ENCODE measurements around the gene IP6K3.

DNA sequence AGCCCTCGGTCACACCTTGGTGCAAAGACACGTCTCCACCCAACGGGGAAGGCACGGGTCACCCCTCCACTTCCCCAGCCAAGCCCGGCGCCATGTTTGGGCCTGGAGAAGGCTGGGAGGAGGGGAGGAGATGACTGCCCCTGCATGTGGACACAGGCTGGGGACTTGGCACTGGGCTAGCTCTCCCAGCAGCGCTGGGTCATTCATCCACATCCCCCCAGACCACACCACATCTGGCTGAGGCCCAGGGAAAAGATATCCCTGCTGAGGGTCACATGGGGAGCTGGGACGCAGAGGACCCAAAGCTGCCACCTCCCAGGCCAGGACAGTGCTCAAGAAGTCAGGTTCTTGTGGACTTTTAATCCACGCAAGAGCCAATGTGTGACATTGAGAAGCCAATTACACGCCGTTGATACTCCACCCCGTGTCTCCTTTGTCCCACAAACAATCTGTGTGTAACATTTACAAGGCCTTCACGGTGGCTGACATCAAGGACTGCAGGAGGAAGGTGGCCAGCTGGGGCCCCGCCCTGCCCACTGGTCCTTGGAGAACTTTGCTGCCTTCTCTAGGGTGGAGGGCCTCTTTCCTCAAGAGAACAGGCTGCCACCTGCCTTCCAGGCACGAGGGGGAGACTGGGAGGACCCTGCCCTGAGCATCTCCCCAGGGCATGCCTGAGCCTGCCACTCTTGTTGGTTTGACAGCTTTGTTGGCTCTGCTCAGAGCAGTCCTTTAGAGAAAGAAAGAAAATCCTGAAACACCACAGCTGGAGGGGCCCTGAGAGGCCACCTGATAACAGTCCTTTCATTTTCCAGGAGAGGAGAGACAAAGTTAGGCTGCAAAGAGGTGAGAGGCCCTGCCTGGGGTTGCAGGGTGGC is 5.3 kb upstream of the IP6K3 start:
- TF ChIP-seq POLR2A (IDR thresholded peaks at IDR 0.05) = no peak
- TF ChIP-seq, protein P1, sequence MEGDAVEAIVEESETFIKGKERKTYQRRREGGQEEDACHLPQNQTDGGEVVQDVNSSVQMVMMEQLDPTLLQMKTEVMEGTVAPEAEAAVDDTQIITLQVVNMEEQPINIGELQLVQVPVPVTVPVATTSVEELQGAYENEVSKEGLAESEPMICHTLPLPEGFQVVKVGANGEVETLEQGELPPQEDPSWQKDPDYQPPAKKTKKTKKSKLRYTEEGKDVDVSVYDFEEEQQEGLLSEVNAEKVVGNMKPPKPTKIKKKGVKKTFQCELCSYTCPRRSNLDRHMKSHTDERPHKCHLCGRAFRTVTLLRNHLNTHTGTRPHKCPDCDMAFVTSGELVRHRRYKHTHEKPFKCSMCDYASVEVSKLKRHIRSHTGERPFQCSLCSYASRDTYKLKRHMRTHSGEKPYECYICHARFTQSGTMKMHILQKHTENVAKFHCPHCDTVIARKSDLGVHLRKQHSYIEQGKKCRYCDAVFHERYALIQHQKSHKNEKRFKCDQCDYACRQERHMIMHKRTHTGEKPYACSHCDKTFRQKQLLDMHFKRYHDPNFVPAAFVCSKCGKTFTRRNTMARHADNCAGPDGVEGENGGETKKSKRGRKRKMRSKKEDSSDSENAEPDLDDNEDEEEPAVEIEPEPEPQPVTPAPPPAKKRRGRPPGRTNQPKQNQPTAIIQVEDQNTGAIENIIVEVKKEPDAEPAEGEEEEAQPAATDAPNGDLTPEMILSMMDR (IDR thresholded peaks at IDR 0.05) = no peak

Measured in testis (tissue), 2 donors.